ENCODE data around the gene ERN2. TPM values are rescaled to one million over a fixed set of nuclear protein-coding genes. Genes with fewer than 3 reads are reported as not detected.

Gene ERN2
- total RNA-seq, 1 experiment from 2014 or later, result 1.8 TPM

DNA sequence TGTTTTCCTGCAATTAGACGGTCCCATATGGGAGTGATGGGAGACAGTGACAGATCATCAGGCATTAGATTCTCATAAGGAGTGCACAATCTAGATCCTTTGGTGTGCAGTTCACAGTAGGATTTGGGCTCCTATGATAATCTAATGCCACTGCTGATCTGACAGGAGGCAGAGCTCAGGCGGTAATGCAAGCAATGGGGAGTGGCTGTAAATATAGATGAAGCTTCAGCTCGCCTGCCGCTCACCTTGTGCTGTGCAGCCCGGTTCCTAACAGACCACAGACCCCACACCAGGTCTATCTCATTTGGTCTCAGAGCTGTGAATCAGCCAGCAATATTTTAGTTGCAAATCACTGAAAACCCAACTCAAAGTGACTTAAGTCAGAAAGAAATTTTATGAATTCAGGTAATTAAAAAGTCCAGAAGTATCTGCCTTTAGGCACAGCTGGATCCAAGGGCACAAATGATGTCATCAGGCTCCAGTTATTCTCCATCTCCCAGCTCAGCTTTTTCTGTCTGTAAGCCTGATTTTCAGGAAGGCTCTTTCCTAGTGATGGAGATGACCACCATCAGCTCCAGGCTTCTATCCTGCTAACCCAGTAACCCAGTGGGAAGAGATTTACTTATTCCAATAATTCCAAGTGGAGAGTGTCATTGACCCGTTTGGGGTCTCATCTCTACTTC is 45.1 kb upstream of the ERN2 start (continued):
- TF ChIP-seq SMAD4 (CRISPR knock-in tag; IDR thresholded peaks at IDR 0.05) (no peak), TP53 (CRISPR knock-in tag; IDR thresholded peaks at IDR 0.05) (no peak)

DNA sequence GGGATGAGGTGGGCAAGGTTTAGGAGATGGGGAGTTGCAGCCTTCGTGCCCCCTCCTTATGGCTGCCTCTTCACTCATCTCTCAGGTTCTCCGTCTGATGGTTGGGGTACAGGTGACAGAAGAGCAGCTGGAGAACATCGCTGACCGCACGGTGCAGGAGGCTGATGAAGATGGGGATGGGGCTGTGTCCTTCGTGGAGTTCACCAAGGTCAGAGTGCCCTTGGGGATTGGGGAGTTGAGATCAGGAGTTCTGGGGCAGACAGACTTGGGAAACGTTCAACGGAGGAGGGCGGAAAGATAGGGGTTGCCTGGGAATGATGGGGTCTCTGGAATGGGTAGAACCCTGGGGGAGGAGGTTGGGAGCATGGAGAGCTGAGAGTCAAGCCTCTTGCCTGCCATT is 44.1 kb upstream of the ERN2 start:
- H3K4me3 Mint-ChIP-seq, result no peak overlapping the region
- POLR2A ChIA-PET, result no interaction called here
- no peak for TF ChIP-seq GABPB1 (CRISPR knock-in tag; IDR thresholded peaks at IDR 0.05)
- no peak for TF ChIP-seq ZNF263 (CRISPR knock-in tag; IDR thresholded peaks at IDR 0.05; ENCODE audit: low read depth)
- no peak for TF ChIP-seq ESRRA (CRISPR knock-in tag; IDR thresholded peaks at IDR 0.05; ENCODE audit: borderline replicate concordance)
- TF ChIP-seq ZNF138 (CRISPR knock-in tag; conservative IDR thresholded peaks at IDR 0.05), result no peak
- no peak for TF ChIP-seq ATF1 (CRISPR knock-in tag; IDR thresholded peaks at IDR 0.05)
- no peak for TF ChIP-seq CDX4 (CRISPR knock-in tag; IDR thresholded peaks at IDR 0.05; ENCODE audit: borderline replicate concordance)
- TF ChIP-seq RORB (CRISPR knock-in tag; IDR thresholded peaks at IDR 0.05), result no peak
- TF ChIP-seq, protein P1, sequence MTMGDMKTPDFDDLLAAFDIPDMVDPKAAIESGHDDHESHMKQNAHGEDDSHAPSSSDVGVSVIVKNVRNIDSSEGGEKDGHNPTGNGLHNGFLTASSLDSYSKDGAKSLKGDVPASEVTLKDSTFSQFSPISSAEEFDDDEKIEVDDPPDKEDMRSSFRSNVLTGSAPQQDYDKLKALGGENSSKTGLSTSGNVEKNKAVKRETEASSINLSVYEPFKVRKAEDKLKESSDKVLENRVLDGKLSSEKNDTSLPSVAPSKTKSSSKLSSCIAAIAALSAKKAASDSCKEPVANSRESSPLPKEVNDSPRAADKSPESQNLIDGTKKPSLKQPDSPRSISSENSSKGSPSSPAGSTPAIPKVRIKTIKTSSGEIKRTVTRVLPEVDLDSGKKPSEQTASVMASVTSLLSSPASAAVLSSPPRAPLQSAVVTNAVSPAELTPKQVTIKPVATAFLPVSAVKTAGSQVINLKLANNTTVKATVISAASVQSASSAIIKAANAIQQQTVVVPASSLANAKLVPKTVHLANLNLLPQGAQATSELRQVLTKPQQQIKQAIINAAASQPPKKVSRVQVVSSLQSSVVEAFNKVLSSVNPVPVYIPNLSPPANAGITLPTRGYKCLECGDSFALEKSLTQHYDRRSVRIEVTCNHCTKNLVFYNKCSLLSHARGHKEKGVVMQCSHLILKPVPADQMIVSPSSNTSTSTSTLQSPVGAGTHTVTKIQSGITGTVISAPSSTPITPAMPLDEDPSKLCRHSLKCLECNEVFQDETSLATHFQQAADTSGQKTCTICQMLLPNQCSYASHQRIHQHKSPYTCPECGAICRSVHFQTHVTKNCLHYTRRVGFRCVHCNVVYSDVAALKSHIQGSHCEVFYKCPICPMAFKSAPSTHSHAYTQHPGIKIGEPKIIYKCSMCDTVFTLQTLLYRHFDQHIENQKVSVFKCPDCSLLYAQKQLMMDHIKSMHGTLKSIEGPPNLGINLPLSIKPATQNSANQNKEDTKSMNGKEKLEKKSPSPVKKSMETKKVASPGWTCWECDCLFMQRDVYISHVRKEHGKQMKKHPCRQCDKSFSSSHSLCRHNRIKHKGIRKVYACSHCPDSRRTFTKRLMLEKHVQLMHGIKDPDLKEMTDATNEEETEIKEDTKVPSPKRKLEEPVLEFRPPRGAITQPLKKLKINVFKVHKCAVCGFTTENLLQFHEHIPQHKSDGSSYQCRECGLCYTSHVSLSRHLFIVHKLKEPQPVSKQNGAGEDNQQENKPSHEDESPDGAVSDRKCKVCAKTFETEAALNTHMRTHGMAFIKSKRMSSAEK (CRISPR knock-in tag; IDR thresholded peaks at IDR 0.05; ENCODE audit: borderline replicate concordance), result no peak
- TF ChIP-seq NR1H2 (CRISPR knock-in tag; IDR thresholded peaks at IDR 0.05), result no peak
- no peak for TF ChIP-seq PRRX2 (CRISPR knock-in tag; IDR thresholded peaks at IDR 0.05)
- no peak for TF ChIP-seq SP1 (CRISPR knock-in tag; conservative IDR thresholded peaks at IDR 0.05)
- TF ChIP-seq, protein P2, sequence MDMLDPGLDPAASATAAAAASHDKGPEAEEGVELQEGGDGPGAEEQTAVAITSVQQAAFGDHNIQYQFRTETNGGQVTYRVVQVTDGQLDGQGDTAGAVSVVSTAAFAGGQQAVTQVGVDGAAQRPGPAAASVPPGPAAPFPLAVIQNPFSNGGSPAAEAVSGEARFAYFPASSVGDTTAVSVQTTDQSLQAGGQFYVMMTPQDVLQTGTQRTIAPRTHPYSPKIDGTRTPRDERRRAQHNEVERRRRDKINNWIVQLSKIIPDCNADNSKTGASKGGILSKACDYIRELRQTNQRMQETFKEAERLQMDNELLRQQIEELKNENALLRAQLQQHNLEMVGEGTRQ (CRISPR knock-in tag; IDR thresholded peaks at IDR 0.05), result no peak
- TF ChIP-seq MYBL2 (CRISPR knock-in tag; IDR thresholded peaks at IDR 0.05), result no peak
- no peak for TF ChIP-seq ELF4 (CRISPR knock-in tag; IDR thresholded peaks at IDR 0.05; ENCODE audit: low read depth)

DNA sequence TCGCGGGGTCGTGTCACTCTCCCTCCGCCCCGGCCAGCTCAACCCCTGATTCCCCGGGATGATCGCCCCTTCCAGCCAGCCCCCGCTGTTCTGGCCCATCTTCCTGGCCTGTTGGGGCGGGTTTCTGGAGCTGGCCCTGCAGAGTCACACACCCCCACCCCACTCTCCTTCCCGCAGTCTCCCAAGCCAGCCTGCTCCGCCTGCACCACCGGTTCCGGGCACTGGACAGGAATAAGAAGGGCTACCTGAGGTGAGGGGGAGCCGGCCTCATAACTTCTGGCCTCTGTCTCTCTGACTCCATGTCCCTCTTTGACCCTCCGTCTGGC is 42.4 kb upstream of the ERN2 start:
- no peak for TF ChIP-seq ZNF317 (CRISPR knock-in tag; IDR thresholded peaks at IDR 0.05; ENCODE audit: borderline replicate concordance, low read depth)
- no peak for TF ChIP-seq ZNF423 (CRISPR knock-in tag; IDR thresholded peaks at IDR 0.05)
- TF ChIP-seq TCF7 (CRISPR knock-in tag; IDR thresholded peaks at IDR 0.05; ENCODE audit: low read depth), result no peak
- no peak for TF ChIP-seq MXD4 (CRISPR knock-in tag; IDR thresholded peaks at IDR 0.05; ENCODE audit: borderline replicate concordance)
- TF ChIP-seq PREB (CRISPR knock-in tag; IDR thresholded peaks at IDR 0.05; ENCODE audit: borderline replicate concordance), result no peak
- TF ChIP-seq, protein P3, sequence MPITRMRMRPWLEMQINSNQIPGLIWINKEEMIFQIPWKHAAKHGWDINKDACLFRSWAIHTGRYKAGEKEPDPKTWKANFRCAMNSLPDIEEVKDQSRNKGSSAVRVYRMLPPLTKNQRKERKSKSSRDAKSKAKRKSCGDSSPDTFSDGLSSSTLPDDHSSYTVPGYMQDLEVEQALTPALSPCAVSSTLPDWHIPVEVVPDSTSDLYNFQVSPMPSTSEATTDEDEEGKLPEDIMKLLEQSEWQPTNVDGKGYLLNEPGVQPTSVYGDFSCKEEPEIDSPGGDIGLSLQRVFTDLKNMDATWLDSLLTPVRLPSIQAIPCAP (CRISPR knock-in tag; IDR thresholded peaks at IDR 0.05), result no peak
- TF ChIP-seq FOXK1 (CRISPR knock-in tag; IDR thresholded peaks at IDR 0.05), result no peak
- TF ChIP-seq RORB (CRISPR knock-in tag; IDR thresholded peaks at IDR 0.05), result no peak
- no peak for TF ChIP-seq CBFB (CRISPR knock-in tag; IDR thresholded peaks at IDR 0.05; ENCODE audit: low read depth)
- no peak for TF ChIP-seq NR3C1 (CRISPR knock-in tag; conservative IDR thresholded peaks at IDR 0.05; ENCODE audit: low read depth)
- no peak for TF ChIP-seq CDX4 (CRISPR knock-in tag; IDR thresholded peaks at IDR 0.05; ENCODE audit: borderline replicate concordance)
- TF ChIP-seq GRHL2 (CRISPR knock-in tag; IDR thresholded peaks at IDR 0.05; ENCODE audit: insufficient replicate concordance, severe bottlenecking), result no peak
- TF ChIP-seq SP1 (CRISPR knock-in tag; conservative IDR thresholded peaks at IDR 0.05), result no peak
- ChIA-PET CTCF (interaction anchor here (0.7 to 3.2 kb wide), 7 partner anchors 32 to 281 kb away, joined by 3 to 13 read pairs (median 3); no protein-coding TSS in a partner anchor), POLR2A (no interaction called here)
- Mint-ChIP-seq H3K27ac (no peak overlapping the region), H3K27me3 (ENCODE audit: low read depth) (peaks cover 72% of the 10 kb centered on the region), H3K36me3 (peaks cover 12% of the 10 kb centered on the region), H3K4me3 (peak overlapping the region; percentile 63), H3K9me3 (peaks cover 23% of the 10 kb centered on the region), H3K4me1 (0 out of 2 replicates have a peak, but pooled peaks cover 5% of the 10 kb centered on the region)
- ATAC-seq (peak; percentile 31; the same call in 1 of the 2 replicates), DNase-seq (ENCODE audit: low spot score) (no peak)

More for the DNA sequence above, 44.1 kb upstream of the ERN2 start:
- CTCF ChIA-PET, result interaction anchor here (0.6 to 1.5 kb wide), 4 partner anchors 44 to 286 kb away, joined by 3 to 6 read pairs (median 3); no protein-coding TSS in a partner anchor
- H3K36me3 Mint-ChIP-seq, result peaks cover 12% of the 10 kb centered on the region
- no peak for ATAC-seq
- no peak for DNase-seq (ENCODE audit: low spot score)
- peaks cover 23% of the 10 kb centered on the region for H3K9me3 Mint-ChIP-seq
- H3K27ac Mint-ChIP-seq, result no peak overlapping the region
- 0 out of 2 replicates have a peak, but pooled peaks cover 5% of the 10 kb centered on the region for H3K4me1 Mint-ChIP-seq
- peaks cover 70% of the 10 kb centered on the region for H3K27me3 Mint-ChIP-seq (ENCODE audit: low read depth)

Measured in WTC11 (cell line).